ENCODE results near the gene LARP1.
"Not testable (repeated sequence)": the region's sequence is repeated elsewhere in the genome, so short reads cannot be mapped to it uniquely, and the experiment has no call there.

Gene LARP1

DNA sequence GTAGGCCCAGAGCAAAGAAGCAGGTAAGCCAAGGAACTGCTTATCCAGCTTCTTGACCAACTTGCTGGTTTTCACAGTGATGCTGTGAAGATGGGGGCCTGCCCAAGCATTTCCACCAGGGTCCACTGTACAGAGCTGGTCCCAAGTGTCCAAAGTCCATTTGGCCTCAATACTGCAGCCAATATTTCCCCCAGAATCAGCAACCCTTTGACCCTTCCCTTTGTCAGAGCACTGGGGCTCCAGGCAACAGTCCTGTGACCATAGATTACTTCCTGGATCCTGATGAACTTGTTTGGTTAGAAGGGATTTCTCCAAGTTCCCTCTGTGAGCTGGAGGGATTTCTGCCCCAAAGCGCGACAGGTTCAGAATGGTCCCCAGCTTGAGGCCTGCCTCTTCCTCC is 68.9 kb downstream of the LARP1 start:
- no peak for DNase-seq (ENCODE audit: low read depth, low spot score)

DNA sequence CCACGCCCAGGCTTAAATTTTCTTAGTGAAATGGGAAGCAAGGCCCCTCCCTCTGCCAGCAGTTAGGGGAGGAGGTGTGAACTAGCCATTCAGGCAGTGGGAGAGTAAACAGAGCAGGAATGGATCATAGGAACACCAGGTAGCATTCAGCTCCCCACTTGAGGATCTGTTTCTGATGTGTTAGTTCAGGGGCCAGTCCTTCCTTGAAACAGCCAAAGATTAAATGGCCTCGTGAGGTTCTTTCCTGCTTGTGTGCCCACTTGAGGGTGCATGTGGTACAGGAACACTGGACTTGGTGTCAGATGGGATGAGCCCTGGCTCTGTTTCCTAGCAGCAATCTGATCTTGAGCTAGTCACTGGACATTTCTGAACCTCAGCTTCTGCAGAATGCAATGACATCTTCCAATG is 74.0 kb downstream of the LARP1 start:
- DNase-seq (ENCODE audit: low read depth, low spot score) = no peak

DNA sequence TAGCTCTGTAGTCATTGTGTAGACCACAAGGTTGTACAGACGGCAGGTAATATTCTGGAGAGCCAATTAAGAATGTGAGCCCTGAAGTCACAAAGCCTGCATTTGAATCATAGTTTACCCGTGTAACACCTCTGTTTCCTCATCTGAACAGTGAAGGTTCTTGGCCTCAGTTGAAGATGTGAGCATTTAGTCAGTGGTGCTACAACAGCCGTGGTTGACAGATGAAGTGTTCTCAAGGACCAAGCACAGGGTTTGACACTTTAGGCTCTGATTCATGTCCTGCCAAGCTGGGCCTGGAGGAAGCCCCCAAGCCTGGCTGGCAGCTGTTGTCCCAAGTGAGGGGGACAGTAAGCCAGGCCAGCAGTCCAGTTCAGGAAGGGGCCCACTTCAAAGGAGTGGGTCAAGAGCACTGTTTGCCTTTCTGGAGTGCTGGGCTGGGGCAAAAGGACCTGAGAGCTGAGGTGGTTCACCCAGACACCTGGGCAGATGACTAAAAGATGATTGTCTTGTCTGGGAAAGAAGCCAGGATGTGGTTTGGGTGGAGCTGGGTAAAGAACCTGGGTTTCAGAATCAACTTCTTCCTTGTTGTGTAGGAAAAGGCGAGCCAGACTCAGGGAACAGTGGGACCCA is 74.5 kb downstream of the LARP1 start:
- no peak for DNase-seq (ENCODE audit: low read depth, low spot score)

DNA sequence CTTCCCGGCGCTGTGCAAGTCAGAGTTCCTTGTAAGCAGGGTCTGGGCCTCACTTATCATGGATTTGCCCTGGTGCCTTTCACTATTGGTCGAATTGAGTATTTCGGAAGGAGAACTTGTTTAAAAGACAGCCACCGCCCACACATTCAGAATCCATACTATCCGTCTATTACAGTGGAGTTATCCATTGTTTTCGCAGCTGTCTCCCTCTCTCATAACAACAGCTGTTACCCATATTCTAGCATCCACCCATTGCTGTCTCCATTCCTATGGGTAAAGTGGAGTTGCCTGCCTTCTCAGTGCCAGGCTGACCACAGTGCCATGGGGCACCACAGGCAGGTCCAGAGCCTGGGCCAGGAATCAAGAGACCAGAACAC is 75.0 kb downstream of the LARP1 start:
- no peak for DNase-seq (ENCODE audit: low read depth, low spot score)

GRCh38 chr5:154830596-154830995 is 75.4 kb downstream of the LARP1 start:
- DNase-seq (ENCODE audit: low read depth, low spot score) = no peak

GRCh38 chr5:154831451-154831850 is 76.3 kb downstream of the LARP1 start:
- no peak for DNase-seq (ENCODE audit: low read depth, low spot score)

DNA sequence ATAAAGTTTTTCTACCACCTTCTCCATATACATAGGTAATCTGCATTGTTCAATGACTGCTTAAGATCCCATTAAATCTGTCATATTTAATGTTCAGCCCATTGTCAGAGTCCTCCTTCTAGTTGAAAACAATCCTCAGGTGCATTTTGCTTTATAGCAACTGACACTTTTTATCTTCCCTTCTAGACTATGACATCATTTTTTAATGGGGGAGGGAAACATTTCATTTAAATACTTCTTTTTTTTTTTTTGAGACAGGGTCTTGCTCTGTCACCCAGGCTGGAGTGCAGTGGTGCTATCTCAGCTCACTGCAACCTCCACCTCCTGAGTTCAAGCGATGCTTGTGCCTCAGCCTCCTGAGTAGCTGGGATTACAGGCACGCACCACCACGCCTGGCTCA is 77.6 kb downstream of the LARP1 start:
- DNase-seq (ENCODE audit: low read depth, low spot score) = not testable (repeated sequence)

DNA sequence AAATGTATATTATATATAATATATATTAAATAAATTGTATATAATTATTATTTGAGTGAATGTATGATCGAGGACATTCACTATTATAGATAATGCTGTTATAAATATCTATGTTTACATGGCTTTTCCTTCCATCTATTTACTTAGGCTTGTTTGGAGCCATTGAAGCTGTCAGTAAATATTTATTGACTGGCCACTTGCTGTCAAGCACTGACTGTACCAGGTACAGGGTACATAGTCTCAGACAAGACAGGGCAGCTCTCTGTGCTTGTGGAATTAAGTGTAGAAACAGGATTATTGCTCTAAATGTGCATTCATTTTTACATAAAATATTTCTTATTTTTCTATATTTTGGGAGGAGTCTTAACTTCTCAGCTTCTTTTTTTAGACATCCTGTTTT is 78.9 kb downstream of the LARP1 start:
- DNase-seq (ENCODE audit: low read depth, low spot score) = no peak

DNA sequence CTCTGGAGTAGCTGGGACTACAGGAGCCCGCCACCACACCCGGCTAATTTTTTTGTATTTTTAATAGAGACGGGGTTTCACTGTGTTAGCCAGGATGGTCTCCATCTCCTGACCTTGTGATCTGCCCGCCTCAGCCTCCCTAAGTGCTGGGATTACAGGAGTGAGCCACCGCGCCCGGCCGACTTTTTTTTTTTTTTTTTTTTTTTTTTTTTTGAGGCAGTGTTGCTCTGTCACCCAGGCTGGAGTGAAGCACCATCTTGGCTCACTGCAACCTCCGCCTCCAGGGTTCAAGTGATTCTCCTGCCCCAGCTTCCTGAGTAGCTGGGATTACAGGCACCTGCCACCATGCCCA is 80.5 kb downstream of the LARP1 start:
- DNase-seq (ENCODE audit: low read depth, low spot score) = not testable (repeated sequence)

DNA sequence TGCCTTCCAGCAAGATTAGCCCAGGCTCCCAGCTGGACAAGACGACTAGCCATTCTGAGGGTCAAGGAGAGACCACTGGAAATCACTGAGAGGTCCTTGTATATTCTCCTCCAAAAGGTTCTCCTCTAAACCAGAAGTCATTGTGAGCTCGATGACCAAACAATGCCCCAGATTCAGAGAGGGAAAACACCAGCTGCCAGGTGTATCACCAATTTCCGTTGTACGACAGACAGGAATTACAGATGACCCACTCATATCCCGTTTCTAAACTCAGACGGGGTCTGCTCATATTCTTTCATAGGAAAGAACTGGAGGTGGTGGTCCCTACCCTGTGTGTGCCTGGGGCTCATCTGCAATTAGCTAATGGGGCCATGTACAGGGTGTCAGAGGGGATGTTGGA is 81.0 kb downstream of the LARP1 start:
- no peak for DNase-seq (ENCODE audit: low read depth, low spot score)

DNA sequence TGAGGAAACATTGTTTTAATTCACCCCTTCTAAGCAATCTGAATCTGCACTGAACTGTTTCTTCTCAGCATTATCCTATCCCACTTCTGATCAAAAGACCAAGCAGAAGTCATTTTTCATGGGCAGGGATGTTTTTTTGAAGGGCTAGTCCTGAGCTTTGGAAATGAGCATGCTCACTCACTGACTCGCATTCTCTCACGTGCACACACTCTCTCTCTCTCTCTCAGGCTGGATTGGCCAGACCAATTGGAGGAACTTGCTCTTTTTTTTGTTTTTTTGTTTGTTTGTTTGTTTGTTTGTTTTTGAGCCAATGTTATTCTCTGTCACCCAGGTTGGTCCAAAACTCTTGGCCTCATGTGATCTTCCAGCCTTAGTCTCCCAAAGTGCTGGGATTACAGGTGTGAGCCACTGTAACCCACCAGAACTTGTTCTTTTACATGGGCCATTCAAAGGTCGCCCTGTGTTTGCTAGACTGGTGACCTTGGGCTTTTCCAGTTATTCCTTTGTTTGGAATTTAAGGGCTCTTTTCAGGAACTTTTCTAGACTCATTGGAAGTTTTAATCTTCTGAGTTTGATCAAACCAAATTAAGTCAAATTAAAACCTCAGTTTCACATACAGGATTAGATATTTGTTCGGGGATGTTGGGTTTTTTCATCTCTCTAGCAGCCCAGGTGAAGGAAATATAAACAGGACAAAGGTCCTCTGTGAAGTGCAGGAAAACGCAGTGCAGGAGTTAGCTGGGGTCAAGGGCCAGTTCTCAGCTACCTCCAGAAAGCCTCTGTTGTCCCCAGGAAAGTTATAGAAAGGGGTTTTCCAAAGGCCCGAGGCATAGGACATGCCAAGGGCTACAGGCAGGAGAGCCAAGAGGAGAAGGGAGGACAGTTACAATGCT is 82.1 kb downstream of the LARP1 start:
- DNase-seq (ENCODE audit: low read depth, low spot score) = no peak

- DNase-seq (ENCODE audit: low read depth, low spot score) = no peak
These were observed 85.5 kb downstream of the LARP1 start for GRCh38 chr5:154840435-154841272.

- DNase-seq (ENCODE audit: low read depth, low spot score) = no peak
These were observed 86.1 kb downstream of the LARP1 start for GRCh38 chr5:154841273-154841661.

DNA sequence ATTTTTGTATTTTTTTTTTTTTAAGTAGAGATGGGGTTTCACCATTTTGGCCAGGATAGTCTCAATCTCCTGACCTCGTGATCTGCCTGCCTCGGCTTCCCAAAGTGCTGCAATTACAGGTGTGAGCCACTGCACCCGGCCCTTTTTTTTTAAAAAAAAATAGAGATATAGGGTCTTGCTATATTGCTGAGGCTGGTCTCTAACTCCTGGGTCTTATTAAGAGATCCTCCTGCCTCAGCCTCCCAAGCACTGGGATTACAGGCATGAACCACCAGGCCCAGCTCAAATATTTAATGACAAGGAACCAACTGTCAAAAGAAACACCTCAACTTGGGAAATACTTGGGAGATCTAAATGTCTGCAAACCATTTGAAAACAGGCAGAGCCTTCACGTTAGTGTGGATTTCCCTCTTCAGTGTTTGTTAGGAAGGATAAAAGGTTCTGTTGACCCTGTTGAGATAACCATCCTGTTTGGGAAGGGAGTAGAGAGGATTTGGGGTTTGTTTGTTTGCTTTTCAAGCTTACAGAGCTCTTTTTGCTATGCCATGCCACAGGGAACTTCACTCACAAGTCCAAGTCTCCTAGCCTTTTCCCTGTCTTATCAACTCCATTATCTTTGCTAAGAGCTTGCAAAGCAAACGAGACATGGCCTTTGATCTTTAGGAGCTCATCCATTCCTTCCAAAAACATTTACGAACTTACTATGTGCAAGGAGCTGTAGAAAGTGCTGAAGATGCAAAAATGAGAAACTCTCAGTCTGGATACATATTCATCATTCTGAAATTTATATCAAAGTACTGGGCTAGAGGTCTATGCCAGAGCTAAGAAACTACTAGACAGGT is 87.7 kb downstream of the LARP1 start:
- DNase-seq (ENCODE audit: low read depth, low spot score) = no peak

DNA sequence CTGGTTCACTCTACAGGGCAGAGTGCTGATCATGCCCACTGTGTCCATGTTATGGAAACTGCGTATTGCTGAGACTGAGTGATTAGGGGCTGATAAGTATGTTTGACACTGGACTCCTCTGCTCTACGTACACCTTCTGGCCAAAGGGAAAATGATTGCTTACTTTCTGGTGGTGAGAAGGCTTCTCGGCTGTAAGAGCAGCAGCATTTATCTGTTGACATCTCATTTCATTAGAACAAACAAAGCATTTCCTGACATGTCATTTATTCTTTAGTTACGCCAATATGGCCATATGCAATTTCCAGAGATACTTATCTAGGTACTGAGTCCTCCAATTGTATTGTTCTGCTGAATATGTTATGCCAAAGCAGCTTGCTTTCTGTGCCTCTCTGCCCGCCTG is 89.6 kb downstream of the LARP1 start:
- DNase-seq (ENCODE audit: low read depth, low spot score) = no peak

- no peak for DNase-seq (ENCODE audit: low read depth, low spot score)
These were observed 94.1 kb downstream of the LARP1 start for GRCh38 chr5:154849264-154849785.

GRCh38 chr5:154849791-154850201 is 94.6 kb downstream of the LARP1 start:
- DNase-seq (ENCODE audit: low read depth, low spot score) = no peak

DNA sequence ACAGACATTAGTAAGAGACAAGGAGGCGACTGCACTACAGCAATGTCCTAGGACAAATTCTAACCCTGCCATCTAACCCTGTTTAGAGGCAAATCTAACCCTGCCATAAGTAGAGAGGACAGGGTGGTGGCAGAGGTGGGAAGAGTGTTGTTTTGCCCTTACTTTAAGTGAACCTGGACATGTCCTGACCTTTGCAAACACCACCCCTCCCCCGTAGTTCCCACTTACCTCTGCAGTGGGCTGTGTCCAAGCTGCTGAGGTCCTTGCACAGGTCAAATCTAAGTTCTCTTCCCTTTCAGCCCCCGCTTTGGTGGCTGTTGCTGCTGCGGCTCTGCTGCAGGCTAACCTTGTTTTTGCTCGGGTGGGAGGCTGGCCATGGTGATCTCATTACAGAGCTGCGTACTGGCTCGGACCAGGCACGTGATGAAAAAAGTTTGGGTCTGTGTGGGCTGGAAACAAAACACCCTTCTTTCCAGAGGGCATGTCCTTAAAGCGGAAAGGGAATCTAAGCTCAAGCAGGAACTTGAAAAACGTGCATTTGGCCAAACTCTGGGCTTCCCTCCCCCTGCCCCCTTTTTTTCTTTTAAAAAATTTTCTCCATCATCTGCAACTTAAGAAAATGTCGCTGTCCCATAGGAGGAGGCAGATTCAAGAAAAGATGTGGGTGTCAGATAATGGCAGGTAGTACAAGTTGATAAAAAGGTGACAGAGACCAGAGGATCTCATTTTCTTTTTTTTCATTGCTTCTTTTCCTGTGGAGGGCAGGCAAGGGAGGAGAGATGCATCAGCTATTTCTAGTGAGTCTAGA is 95.3 kb downstream of the LARP1 start, which contains the start of gene FAXDC2:
Gene FAXDC2 (minus strand): TSS at position 349 of the 808 bp plus-strand sequence. CDS start 12,425 bp downstream, outside the sequence.
- peak; percentile 75 for DNase-seq (ENCODE audit: low read depth, low spot score)

DNA sequence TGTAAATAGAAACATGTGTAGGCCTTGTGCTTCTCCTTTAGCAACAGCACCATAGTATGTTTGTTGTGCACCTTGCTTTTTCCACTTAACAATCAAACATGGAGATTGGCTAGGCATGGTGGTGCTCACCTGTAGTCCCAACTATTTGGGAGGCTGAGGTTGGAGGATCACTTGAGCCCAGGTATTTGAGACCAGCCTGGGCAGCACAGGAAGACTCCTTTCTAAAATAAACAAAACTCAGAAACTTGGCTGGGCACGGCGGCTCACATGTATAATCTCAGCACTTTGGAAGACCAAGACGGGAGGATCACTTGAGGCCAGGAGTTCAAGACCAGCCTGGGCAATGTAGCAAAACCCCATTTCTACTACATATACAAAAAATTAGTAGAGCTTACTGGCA is 96.2 kb downstream of the LARP1 start:
- no peak for DNase-seq (ENCODE audit: low read depth, low spot score)
